Stomach (tissue), 9 donors: ENCODE data around the gene KCNIP4. TPM values are rescaled to one million over a fixed set of nuclear protein-coding genes. Genes with fewer than 3 reads are reported as not detected.
A peak's percentile ranks its signal among the peaks of the same experiment; 100 is the strongest.

Experiments
- DNase-seq, 2 donors: peaks; one replicate each; pipeline versions ENCODE4 v3.0.0 to v3.0.0-alpha.2; 2013 to 2019
- H3K27ac ChIP-seq, 5 donors: fragments of 200-600 bp in 4 of 5; sonication (generic) in 4 of 5; one replicate each; pipeline ENCODE4 v1.5.1; 2013 to 2019; ENCODE audit warnings: mild to moderate bottlenecking in 1 of 5, moderate library complexity in 1 of 5
- H3K27me3 ChIP-seq, 3 donors: fragments of 200-600 bp; sonication (generic); one replicate each; pipeline ENCODE4 v1.5.1; 2017 to 2019; ENCODE audit warnings: mixed run types in 1 of 3
- H3K36me3 ChIP-seq, 4 donors: fragments of 200-600 bp; sonication (generic); 1 replicate in 3 of 4; 2 replicates in 1 of 4; pipeline ENCODE4 v1.5.1; 2016 to 2019
- H3K4me1 ChIP-seq, 4 donors: fragments of 200-600 bp; sonication (generic); one replicate each; pipeline ENCODE4 v1.5.1; 2016 to 2019
- H3K4me3 ChIP-seq, 4 donors: fragments of 200-600 bp; sonication (generic) in 3 of 4; one replicate each; pipeline ENCODE4 v1.5.1; 2016 to 2019; ENCODE audit warnings: mild to moderate bottlenecking in 1 of 4
- H3K9me3 ChIP-seq, 4 donors: fragments of 200-600 bp; sonication (generic); one replicate each; pipeline ENCODE4 v1.5.1; 2016 to 2019
- CTCF ChIP-seq, 7 experiments: fragments of 450-650 bp in 4 of 7; fragments of 200-600 bp in 3 of 7; sonication (generic) in 3 of 7; IDR thresholded peaks; one replicate each; pipeline ENCODE4 v1.5.1; 2016 to 2019; ENCODE audit warnings: antibody characterized with exemption in 7 of 7, control low read depth in 2 of 7, mild to moderate bottlenecking in 1 of 7
- EP300 ChIP-seq: sonication (generic); formaldehyde crosslinking; IDR thresholded peaks from one replicate; pipeline ENCODE4 v1.6.1; 2017; ENCODE audit warnings: antibody characterized with exemption
- POLR2A ChIP-seq, 4 donors: fragments of 450-650 bp; IDR thresholded peaks; one replicate each; pipeline ENCODE4 v1.6.1; 2016; ENCODE audit warnings: antibody characterized with exemption in 4 of 4, control low read depth in 2 of 4, mild to moderate bottlenecking in 1 of 4, moderate library complexity in 1 of 4
- POLR2AphosphoS5 ChIP-seq, 3 donors: sonication (generic); formaldehyde crosslinking; IDR thresholded peaks; one replicate each; pipeline ENCODE4 v1.6.1; 2016; ENCODE audit warnings: antibody characterized with exemption in 3 of 3
- WGBS, 5 donors: extraction: QIAGEN DNeasy Blood & Tissue Kit in 3 of 5; methylation state at CpG; one replicate each; pipeline versions ENCODE4 v1.1.5 to v1.1.7; 2013 to 2018; 5-methylcytosine and 5-hydroxymethylcytosine counted together
- intact Hi-C: fragments of 100-400 bp; cut with DNase I; formaldehyde crosslinking; loops from one replicate; pipeline ENCODE4 v1.15.1; 2023; ENCODE audit warnings: low total_unique reads
- polyA plus RNA-seq, 3 donors: library from polyadenylated mRNA; stranded (reverse); fragments of 200-250 nt; gene quantifications; one replicate each; pipeline ENCODE4 v1.2.3, GENCODE V29; 2013
- total RNA-seq, 5 donors: library from RNA; depleted of rRNA; stranded (reverse); fragments of >200 nt; gene quantifications; one replicate each; pipeline versions ENCODE4 v1.1.0 to v1.2.3, GENCODE V29; 2014 to 2016
- donor health status: healthy with polysubstance abuse.
- donor health status: Bipolar disorder and iron deficiency.
- donor health status: healthy.

The KCNIP4 gene
- total and polyA plus RNA-seq, 8 donors, result 0.23 to 1.8 (median 1.3) TPM; not detected in 4

GRCh38 chr4:21722157-21722839 is 226.3 kb downstream of the KCNIP4 start:
- no peak overlapping the region for H3K4me3 ChIP-seq
- no peak for DNase-seq
- WGBS, 5 donors, result 83 to 88% (median 85%) methylated on average over 6 of the region's 6 CpGs

GRCh38 chr4:21716531-21716930 is 232.0 kb downstream of the KCNIP4 start:
- TF ChIP-seq EP300 (no peak), POLR2A (IDR thresholded peaks at IDR 0.05) (no peak), CTCF (IDR thresholded peaks at IDR 0.05) (no peak), POLR2AphosphoS5 (IDR thresholded peaks at IDR 0.05) (no peak)
- Histone ChIP-seq H3K9me3 (no peaks in the 10 kb centered on the region), H3K27me3 (no peaks in the 10 kb centered on the region), H3K27ac (no peak overlapping the region), H3K4me3 (no peak overlapping the region), H3K36me3 (no peaks in the 10 kb centered on the region), H3K4me1 (no peaks in the 10 kb centered on the region)
- WGBS, 5 donors, result 59 to 70% (median 66%) methylated on average over 6 of the region's 6 CpGs
- DNase-seq, result no peak
- intact Hi-C loops, result no loop called here

More at GRCh38 chr4:21722157-21722839, 226.3 kb downstream of the KCNIP4 start:
- Histone ChIP-seq H3K36me3 (no peaks in the 10 kb centered on the region), H3K27ac (no peak overlapping the region), H3K27me3 (no peaks in the 10 kb centered on the region), H3K9me3 (no peaks in the 10 kb centered on the region), H3K4me1 (no peaks in the 10 kb centered on the region)
- intact Hi-C loops, result no loop called here
- TF ChIP-seq POLR2A (IDR thresholded peaks at IDR 0.05) (no peak), POLR2AphosphoS5 (IDR thresholded peaks at IDR 0.05) (no peak), CTCF (IDR thresholded peaks at IDR 0.05) (no peak), EP300 (no peak)

GRCh38 chr4:21710179-21710835 is 238.3 kb downstream of the KCNIP4 start:
- WGBS, 5 donors, result 65 to 70% (median 69%) methylated on average over 6 of the region's 6 CpGs
- DNase-seq, result peak in 1 of 2 donors; percentile 5
- TF ChIP-seq CTCF (IDR thresholded peaks at IDR 0.05) (no peak), POLR2A (IDR thresholded peaks at IDR 0.05) (no peak), EP300 (no peak), POLR2AphosphoS5 (IDR thresholded peaks at IDR 0.05) (no peak)
- Histone ChIP-seq H3K27ac (no peak overlapping the region), H3K36me3 (no peaks in the 10 kb centered on the region), H3K9me3 (no peaks in the 10 kb centered on the region), H3K4me3 (no peak overlapping the region), H3K27me3 (no peaks in the 10 kb centered on the region), H3K4me1 (no peaks in the 10 kb centered on the region)
- intact Hi-C loops, result no loop called here

- no peaks in the 10 kb centered on the region for H3K4me1 ChIP-seq
- no peak for DNase-seq
- H3K27ac ChIP-seq, result no peak overlapping the region
- no peaks in the 10 kb centered on the region for H3K36me3 ChIP-seq
- H3K27me3 ChIP-seq, result no peaks in the 10 kb centered on the region
- intact Hi-C loops, result no loop called here
- no peaks in the 10 kb centered on the region for H3K9me3 ChIP-seq
- TF ChIP-seq EP300, result no peak
- no peak for TF ChIP-seq CTCF (IDR thresholded peaks at IDR 0.05)
- no peak for TF ChIP-seq POLR2AphosphoS5 (IDR thresholded peaks at IDR 0.05)
- no peak for TF ChIP-seq POLR2A (IDR thresholded peaks at IDR 0.05)
- H3K4me3 ChIP-seq, result no peak overlapping the region
Measured at GRCh38 chr4:21709761-21710160, 238.8 kb downstream of the KCNIP4 start.
